HG02884 (cell line): Measurements from ENCODE around the gene ZNF594.
"Not testable (repeated sequence)": the region's sequence is repeated elsewhere in the genome, so short reads cannot be mapped to it uniquely, and the experiment has no call there.

Source experiments
- ATAC-seq: cut with Tn5 transposase; IDR thresholded peaks from one replicate; pipeline ENCODE4 v1.9.1; 2021; ENCODE audit warnings: mild to moderate bottlenecking, moderate library complexity; ENCODE audit not compliant: unreplicated experiment

The ZNF594 gene

DNA sequence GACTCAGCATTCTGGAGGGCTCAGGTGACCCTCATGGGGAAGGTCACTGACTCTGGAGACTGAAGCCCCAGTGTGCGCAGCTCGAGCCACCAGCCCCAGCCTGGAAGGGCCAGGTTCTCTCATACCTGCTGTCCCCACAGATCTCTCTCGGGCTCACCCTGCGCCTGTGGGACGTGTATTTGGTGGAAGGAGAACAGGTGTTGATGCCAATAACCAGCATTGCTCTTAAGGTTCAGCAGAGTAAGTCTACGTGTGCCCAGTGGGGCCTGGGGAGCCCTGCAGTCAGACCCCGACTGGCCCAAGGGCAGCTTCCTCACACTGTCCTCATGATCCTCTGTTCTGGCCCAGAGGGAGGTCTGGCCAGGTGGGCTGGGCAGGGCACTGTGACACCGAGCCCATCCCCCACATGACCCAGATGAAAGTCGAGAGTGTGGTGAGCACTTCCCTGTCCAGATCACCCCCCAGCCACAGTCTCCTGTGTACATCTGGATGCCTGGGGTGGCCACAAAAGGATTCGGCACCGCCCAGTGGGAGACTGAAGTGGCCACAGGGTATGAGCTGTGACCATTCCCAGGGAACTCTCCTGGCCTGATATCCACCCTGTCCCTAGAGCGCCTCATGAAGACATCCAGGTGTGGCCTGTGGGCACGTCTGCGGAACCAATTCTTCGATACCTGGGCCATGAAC lies 54.0 kb downstream of the ZNF594 start:
- ATAC-seq, result not testable (repeated sequence)

DNA sequence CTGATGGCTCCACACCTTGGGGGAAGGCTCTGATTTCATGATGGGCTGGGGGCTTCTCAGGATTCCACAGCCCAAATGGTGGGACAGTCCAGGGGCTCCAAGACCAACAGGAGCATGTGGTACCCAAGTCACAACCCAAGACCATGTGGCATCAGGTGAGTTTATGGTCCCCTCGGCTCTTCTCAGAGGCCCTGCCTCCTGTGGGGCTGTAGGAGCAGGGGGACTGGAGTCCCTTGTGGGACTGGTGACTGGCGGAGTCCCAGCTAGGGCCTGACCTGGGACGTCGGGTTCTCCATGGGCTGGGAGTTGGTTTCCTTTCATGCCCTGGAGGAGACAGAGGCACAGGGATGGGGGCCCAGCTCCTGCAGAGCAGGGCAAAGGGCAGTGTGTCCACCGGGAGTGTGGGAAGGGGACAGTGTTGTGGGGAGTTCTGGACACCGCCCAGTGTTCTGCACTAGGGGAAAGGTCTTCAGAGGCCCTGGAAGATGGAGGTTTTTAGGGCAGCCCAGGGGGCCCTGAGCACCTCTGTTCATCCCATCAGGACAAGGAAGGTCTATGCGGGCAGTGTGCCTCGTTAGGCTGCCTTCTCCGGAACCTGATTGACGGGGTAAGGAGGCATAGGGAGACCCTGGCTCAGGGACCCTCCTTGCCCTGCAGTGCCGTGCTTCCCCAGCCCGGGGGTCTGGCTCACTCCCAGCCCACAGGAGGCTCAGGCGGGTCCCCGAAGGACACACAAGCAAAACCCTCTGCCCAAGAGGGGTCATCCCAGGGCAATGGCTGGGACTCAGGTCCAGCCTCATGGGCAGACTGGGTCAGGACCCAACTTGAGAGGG lies 54.9 kb downstream of the ZNF594 start:
- ATAC-seq, result not testable (repeated sequence)

DNA sequence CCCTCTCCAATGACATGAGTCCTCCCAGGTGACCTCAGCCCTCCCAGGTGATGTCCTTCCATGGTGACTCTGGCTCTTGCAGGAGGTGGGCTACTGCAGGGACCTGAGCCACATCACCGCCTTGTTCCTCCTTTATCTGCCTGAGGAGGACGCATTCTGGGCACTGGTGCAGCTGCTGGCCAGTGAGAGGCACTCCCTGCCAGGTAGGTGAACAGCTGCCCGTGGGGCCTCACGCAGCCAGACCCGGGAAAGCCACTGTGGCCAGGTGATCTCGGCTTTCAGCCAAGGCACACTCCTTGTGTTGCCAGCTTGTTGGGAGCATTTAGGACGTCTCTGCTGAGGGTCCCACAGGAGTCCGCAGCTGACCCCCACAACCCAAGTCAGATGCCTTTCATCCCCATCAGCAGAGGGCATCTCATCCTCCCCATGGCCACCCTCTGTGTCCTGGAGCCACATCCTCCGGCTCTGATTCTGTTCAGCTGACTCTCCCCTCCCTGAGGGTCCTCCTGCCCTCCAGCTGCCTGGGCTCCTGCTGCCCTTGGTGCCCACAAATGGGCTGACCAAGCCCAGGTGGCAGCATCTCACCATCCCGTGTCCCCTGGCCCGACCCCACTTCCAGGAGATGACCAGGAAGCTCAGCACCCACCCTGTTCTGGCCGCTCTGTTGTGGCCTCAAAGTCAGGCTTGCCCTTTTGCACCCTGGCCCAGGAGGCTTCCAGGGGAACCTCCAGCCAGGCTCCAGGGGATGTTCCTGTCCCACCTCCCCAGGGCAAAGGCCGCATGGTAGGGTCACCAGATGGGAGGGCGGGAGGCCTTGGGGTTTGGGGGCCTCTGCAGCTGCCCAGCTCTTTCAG lies 55.7 kb downstream of the ZNF594 start:
- no peak for ATAC-seq

DNA sequence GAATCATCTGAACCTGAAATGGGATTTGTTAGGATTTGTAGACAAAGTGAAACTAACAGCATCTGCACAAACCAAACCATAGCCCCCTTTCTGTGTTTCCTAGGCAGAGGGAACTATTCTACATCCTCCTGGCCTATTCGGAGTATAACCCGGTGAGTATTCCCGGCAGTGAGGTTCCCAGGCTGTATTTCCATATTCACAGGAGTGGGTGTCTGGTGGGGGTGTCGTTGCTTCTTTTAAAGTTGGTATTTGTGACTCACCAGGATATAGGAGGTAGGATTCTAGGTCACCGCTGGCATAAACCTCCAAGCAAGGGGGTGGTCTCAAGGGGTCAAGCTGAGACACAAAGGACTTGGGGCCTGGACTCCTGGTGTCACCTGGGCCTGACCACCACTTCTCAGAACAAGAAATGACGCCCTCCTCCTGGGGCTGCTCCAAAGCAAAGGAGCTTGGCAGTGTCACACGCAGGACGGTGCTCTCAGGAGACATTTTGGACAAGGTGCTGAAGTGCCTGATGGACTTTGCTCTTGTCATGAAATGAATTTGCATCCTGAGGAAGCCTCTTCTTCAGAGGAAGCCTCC lies 56.4 kb downstream of the ZNF594 start:
- ATAC-seq, result not testable (repeated sequence)

DNA sequence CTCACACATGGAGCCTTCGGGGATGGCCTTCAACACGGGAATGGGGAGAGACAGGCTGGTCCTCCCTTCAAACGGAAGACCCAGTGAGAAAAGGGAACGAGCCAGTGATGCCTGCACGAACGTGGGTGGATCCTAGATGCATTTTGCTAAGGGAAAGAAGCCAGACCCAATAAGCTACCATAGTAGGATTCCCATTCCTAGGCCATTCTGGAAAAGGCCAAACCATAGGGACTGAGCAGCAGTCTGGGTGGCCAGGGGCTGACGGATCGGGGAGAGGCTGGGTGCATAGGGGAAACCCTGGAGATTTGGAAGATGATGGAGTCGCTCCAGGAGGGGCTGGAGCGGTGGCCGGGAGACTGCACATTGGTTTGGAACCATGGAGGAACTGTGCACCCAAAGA lies 57.1 kb downstream of the ZNF594 start:
- ATAC-seq, result not testable (repeated sequence)

DNA sequence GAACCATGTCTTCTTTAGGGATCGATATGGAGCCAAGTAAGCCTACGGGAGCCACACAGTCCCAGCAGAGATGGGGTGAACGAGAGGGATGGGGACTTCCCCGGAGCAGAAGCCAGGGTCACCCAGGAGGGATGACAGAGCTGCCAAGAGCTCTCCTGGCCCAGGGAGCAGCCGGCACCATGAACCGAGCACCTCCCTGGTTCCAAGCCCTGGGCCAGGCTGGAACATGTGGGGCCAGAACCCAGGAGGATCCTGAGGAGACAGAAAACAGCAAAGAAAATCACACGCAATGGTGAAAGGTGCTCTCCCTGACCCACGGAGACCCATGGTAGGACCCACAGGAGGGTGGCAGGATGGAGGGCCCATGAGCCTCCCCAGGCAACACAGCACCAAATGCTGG lies 57.7 kb downstream of the ZNF594 start:
- ATAC-seq, result not testable (repeated sequence)

DNA sequence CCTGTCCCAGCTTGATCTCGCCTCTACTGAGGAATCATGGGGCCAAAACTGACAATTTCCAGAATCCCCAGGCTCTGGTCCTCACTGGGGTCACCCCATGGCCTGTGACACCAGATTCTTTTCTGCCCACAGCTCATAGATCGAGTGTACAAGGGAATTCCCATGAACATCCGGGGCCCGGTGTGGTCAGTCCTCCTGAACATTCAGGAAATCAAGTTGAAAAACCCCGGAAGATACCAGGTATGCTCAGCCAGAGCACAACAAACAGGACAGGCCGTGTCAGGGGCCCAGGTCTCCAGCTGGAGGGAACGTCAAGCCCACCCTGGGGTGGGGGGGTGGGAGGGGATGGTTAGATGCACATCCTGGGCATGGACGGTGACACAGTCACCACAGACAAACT lies 58.4 kb downstream of the ZNF594 start:
- ATAC-seq, result no peak

DNA sequence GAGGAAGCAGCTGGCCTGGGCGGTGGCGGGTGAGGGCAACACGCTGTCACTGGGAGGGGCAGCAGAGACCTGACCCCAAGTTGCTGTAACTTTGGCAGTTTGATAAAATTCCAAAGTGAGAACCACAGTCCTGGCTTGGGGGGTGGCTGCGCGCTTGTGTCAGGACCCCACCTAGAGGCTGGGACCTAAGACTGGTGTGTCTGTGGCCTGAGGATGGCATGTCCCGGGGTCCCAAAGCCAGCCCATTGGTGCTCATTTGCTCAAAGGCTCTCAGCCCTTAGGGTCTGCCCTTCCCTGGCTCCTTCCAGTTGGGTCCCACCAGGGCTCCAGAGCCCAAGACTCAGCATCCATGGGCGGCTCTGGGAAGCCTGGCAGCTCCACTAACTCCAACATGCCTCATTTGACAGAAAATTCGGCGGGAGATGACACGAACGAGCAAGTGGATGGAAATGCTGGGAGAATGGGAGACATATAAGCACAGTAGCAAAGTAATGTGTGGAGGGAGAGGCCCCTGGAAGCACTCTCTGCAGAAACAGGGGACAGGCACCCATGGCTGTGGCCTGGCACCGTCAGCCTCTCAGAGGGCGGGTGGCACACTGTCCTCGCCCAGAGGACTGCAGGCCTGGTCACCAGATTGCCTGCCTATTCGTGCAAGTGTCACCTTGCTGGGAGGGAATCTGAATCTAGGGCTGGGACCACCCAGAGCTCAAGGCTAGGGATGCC lies 59.0 kb downstream of the ZNF594 start:
- ATAC-seq, result not testable (repeated sequence)

DNA sequence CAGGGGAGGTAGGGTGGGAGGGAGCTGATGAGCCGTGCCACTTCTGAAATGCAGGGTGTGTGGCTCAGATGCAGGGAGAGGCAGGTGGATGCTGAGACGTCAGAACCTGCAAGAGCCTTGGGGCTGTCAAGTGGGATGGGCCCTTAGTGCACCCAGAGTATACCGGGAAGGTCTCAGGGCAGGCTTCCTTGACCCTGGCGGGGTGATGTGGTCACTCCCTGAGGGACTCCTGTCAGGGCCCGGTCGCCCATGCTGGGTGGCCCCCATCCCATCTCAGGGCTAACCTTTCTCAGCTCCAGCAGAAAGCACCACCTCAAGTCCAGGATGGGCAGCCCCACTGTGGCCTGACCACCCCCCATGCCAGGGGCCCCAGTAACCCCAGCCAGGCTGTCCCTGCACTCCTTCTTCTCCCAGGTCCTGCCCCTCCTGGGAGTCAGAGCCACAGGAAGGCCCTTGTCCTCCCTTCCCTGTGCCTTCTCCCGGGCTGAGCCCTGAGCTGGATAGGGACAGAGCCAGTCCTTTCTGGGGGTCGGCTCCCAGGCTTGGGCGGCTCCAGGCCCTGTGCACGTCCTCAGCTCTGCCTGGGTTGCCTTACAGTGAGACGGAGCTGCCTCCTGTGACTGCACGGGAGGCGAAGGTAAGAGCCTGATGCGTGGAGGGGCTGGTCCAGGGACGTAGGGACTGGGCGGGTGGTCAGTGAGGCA lies 59.7 kb downstream of the ZNF594 start:
- ATAC-seq, result not testable (repeated sequence)

DNA sequence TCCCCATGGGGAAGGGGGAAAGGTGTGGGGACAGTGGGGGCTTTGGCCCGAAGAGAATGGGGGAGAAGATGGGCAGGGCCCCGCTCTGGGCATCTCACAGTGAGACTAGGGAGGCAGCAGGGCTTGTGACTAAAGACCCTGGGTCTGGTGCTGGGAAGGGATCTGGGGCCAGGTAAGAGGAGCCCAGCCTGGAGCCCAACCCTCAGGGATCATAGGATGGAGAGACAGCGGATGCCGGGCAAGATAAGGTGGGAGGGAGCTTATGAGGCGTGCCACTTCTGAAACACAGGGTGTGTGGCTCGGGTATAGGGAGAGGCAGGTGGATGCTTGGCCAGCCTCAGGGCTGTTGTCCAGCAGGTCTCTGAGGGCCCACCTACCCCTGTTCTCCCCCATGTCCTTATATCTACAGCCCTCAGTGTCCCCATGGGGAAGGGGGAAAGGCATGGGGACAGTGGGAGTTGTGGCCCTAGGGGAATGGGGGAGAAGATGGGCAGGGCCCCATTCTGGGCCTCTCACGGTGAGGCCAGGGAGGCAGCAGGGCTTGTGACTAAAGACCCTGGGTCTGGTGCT lies 60.4 kb downstream of the ZNF594 start:
- ATAC-seq, result no peak

DNA sequence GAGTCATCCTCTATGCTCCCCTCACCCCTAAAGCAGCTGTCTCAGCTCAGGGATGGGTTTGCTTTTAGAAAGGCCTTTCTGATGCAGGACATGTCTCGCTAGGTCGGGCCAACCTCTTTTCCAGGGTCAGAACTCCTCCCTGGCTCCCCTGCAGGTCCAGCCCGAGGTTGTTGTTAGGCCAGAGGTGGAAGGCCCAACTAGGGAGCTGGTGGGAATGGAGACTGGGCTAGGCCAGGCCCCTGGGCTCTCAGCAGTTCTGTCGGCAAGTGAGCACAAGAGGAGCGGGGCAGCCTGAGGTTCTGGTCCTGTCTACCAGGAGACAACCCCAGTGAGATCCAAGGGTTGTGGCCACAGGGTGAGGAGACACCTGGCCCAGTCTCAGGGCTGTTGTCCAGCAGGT lies 61.0 kb downstream of the ZNF594 start:
- ATAC-seq, result not testable (repeated sequence)

DNA sequence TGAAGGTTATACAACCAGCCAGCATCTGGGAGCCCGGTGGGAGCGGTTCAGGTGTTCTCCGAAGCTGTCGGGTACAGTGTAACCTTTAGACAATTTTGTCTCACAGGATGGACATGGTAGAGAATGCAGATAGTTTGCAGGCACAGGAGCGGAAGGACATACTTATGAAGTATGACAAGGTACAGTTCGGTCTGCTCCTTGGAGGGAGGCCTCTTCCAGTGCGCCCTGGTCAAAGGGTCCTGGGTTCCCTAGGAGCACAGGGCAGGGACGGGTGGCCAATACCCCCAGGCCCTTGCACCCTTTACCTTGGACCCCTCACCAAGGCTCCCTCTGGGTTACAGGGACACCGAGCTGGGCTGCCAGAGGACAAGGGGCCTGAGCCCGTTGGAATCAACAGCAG lies 61.4 kb downstream of the ZNF594 start:
- not testable (repeated sequence) for ATAC-seq

DNA sequence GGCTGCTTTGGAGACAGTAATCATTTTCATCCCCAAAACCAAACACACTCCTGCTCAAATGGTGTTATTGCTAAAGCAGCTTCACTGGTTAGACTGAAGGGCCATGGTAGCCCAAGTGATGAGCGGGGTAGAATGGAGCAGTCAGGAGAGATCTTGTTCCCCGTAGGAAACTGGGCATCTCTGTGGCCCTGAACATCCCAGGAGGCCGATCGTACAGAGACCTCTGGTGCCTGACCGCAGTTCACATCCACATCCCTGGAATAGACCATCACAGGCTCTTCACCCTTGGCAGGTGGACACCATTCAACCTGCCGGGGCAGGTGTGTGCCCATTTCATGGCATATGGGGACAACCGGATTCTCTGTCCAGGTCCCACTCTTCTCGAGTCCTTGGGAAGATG lies 61.9 kb downstream of the ZNF594 start:
- not testable (repeated sequence) for ATAC-seq
